ENCODE results near the gene CCDC6. TPM values are rescaled to one million over a fixed set of nuclear protein-coding genes. Genes with fewer than 3 reads are reported as not detected.
"Not testable (repeated sequence)": the region's sequence is repeated elsewhere in the genome, so short reads cannot be mapped to it uniquely, and the experiment has no call there.

The CCDC6 gene
- polyA plus RNA-seq (20.1 and 20.4 TPM in 2 replicates), polyA minus RNA-seq (52.1 and 62.3 TPM in 2 replicates)

- Histone ChIP-seq H3K9me3 (ENCODE audit: low read length) (no peaks in the 10 kb centered on the region), H3K4me3 (ENCODE audit: low read length) (peak within 1 kb of the TSS; percentile 98), H4K20me1 (ENCODE audit: insufficient read depth) (peaks cover 3% of the 10 kb centered on the region), H2AFZ (ENCODE audit: low read depth, low read length) (peak within 1 kb of the TSS; percentile 80), H3F3A (ENCODE audit: insufficient read depth, low read length, poor library complexity, severe bottlenecking) (no peaks in the 10 kb centered on the region), H3K9me2 (ENCODE audit: insufficient read depth, low read length) (no peaks in the 10 kb centered on the region), H3K27ac (ENCODE audit: low read length) (peak within 1 kb of the TSS; percentile 79), H3K27me3 (ENCODE audit: insufficient read depth, low read depth, low read length) (no peaks in the 10 kb centered on the region), H3K9ac (ENCODE audit: low read length) (peak within 1 kb of the TSS; percentile 86), H3K4me2 (ENCODE audit: low read length) (peak within 1 kb of the TSS; percentile 81), H3K79me2 (replicated peaks; ENCODE audit: insufficient read depth, low read length) (peaks cover 43% of the 10 kb centered on the region), H3K36me3 (ENCODE audit: insufficient read depth, low read length) (no peaks in the 10 kb centered on the region)
- peak; percentile 76 for TF ChIP-seq REST (IDR thresholded peaks at IDR 0.05; ENCODE audit: borderline replicate concordance)
- TF ChIP-seq CTCF (IDR thresholded peaks at IDR 0.05; ENCODE audit: poor library complexity, severe bottlenecking), result peak; percentile 89
- TF ChIP-seq SMC3 (conservative IDR thresholded peaks at IDR 0.05; ENCODE audit: poor library complexity), result peak; percentile 73
- TF ChIP-seq MXI1 (conservative IDR thresholded peaks at IDR 0.05; ENCODE audit: poor library complexity, severe bottlenecking), result peak; percentile 96
- peak; percentile 67 for TF ChIP-seq RAD21 (conservative IDR thresholded peaks at IDR 0.05)
- TF ChIP-seq TAF1 (IDR thresholded peaks at IDR 0.05; ENCODE audit: low read depth), result peak; percentile 85
- TF ChIP-seq EZH2 (IDR thresholded peaks at IDR 0.05; ENCODE audit: borderline replicate concordance, insufficient read depth, low read length, poor library complexity, severe bottlenecking), result no peak
- TF ChIP-seq POLR2AphosphoS5 (IDR thresholded peaks at IDR 0.05), result peak; percentile 88
- TF ChIP-seq EP300 (conservative IDR thresholded peaks at IDR 0.05; ENCODE audit: poor library complexity, severe bottlenecking), result peak; percentile 28
These were observed at the start of gene CCDC6 for GRCh38 chr10:59906417-59907202. TSS of gene CCDC6 (minus strand) at chr10:59906556. CDS start at chr10:59906424, 132 bp downstream.

- Histone ChIP-seq H3K4me2 (ENCODE audit: low read length) (no peak overlapping the region), H3F3A (ENCODE audit: insufficient read depth, low read length, poor library complexity, severe bottlenecking) (no peaks in the 10 kb centered on the region), H4K20me1 (ENCODE audit: insufficient read depth) (no peaks in the 10 kb centered on the region), H3K9me3 (ENCODE audit: low read length) (no peaks in the 10 kb centered on the region), H3K9ac (ENCODE audit: low read length) (no peak overlapping the region), H2AFZ (ENCODE audit: low read depth, low read length) (no peak overlapping the region), H3K9me2 (ENCODE audit: insufficient read depth, low read length) (no peaks in the 10 kb centered on the region), H3K36me3 (ENCODE audit: insufficient read depth, low read length) (no peaks in the 10 kb centered on the region), H3K4me3 (ENCODE audit: low read length) (no peak overlapping the region), H3K79me2 (replicated peaks; ENCODE audit: insufficient read depth, low read length) (no peaks in the 10 kb centered on the region), H3K27ac (ENCODE audit: low read length) (no peak overlapping the region), H3K27me3 (ENCODE audit: insufficient read depth, low read depth, low read length) (no peaks in the 10 kb centered on the region)
- TF ChIP-seq POLR2AphosphoS5 (IDR thresholded peaks at IDR 0.05), result no peak
- TF ChIP-seq TAF1 (IDR thresholded peaks at IDR 0.05; ENCODE audit: low read depth), result no peak
- no peak for TF ChIP-seq CTCF (IDR thresholded peaks at IDR 0.05; ENCODE audit: poor library complexity, severe bottlenecking)
These were observed 47.9 kb upstream of the CCDC6 start for GRCh38 chr10:59954296-59954695.

DNA sequence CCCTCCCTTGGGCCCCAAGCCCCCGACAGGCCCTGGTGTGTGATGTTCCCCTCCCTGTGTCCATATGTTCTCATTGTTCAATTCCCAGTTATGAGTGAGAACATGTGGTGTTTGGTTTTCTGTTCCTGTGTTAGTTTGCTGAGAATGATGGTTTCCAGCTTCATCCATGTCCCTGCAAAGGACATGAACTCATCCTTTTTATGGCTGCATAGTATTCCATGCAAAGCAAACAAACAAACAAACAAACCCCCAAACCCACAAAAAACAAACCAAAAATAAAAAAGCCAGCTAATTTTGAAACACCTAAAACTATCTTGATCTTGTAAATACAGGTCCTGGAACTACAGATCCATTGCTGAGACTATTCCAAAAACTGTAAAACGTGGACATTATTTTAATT lies 47.4 kb upstream of the CCDC6 start:
- not testable (repeated sequence) for H3K9ac ChIP-seq (ENCODE audit: low read length); H3K4me2 ChIP-seq (ENCODE audit: low read length); H3K79me2 ChIP-seq (replicated peaks; ENCODE audit: insufficient read depth, low read length); H3K27ac ChIP-seq (ENCODE audit: low read length); H4K20me1 ChIP-seq (ENCODE audit: insufficient read depth); H2AFZ ChIP-seq (ENCODE audit: low read depth, low read length); H3K36me3 ChIP-seq (ENCODE audit: insufficient read depth, low read length); H3K9me3 ChIP-seq (ENCODE audit: low read length); H3K4me3 ChIP-seq (ENCODE audit: low read length); H3K27me3 ChIP-seq (ENCODE audit: insufficient read depth, low read depth, low read length); H3F3A ChIP-seq (ENCODE audit: insufficient read depth, low read length, poor library complexity, severe bottlenecking); H3K9me2 ChIP-seq (ENCODE audit: insufficient read depth, low read length)

Data from neural cell (in vitro differentiated cells).